Suprapubic skin (tissue), 4 donors: ENCODE results near the gene ODAD3. TPM values are rescaled to one million over a fixed set of nuclear protein-coding genes. Genes with fewer than 3 reads are reported as not detected.
"Not testable (repeated sequence)": the region's sequence is repeated elsewhere in the genome, so short reads cannot be mapped to it uniquely, and the experiment has no call there.

Experiments used
- DNase-seq, 2 donors: peaks; one replicate each; pipeline ENCODE4 v3.0.0-alpha.2; 2019; ENCODE audit warnings: low spot score in 2 of 2
- H3K27ac ChIP-seq: fragments of 200-600 bp; sonication (generic); one replicate; pipeline ENCODE4 v1.5.1; 2019
- H3K27me3 ChIP-seq: fragments of 200-600 bp; sonication (generic); one replicate; pipeline ENCODE4 v1.5.1; 2019
- H3K36me3 ChIP-seq: fragments of 200-600 bp; sonication (generic); one replicate; pipeline ENCODE4 v1.5.1; 2019
- H3K4me1 ChIP-seq: fragments of 200-600 bp; sonication (generic); one replicate; pipeline ENCODE4 v1.5.1; 2019
- H3K4me3 ChIP-seq: fragments of 200-600 bp; sonication (generic); one replicate; pipeline ENCODE4 v1.5.1; 2019; ENCODE audit warnings: mild to moderate bottlenecking
- H3K9me3 ChIP-seq: fragments of 200-600 bp; sonication (generic); one replicate; pipeline ENCODE4 v1.5.1; 2019
- CTCF ChIP-seq, 2 donors: fragments of 200-600 bp in 1 of 2; fragments of 450-650 bp in 1 of 2; sonication (generic) in 1 of 2; IDR thresholded peaks; one replicate each; pipeline ENCODE4 v1.5.1; 2016 to 2019; ENCODE audit warnings: antibody characterized with exemption in 2 of 2, mild to moderate bottlenecking in 1 of 2, moderate library complexity in 1 of 2
- EP300 ChIP-seq: sonication (generic); formaldehyde crosslinking; IDR thresholded peaks from one replicate; pipeline ENCODE4 v1.6.1; 2017; ENCODE audit warnings: antibody characterized with exemption
- POLR2A ChIP-seq, 2 donors: fragments of 450-650 bp; IDR thresholded peaks; one replicate each; pipeline ENCODE4 v1.6.1; 2017; ENCODE audit warnings: antibody characterized with exemption in 2 of 2, mild to moderate bottlenecking in 2 of 2, moderate library complexity in 2 of 2
- POLR2AphosphoS5 ChIP-seq, 3 donors: sonication (generic); formaldehyde crosslinking; IDR thresholded peaks; one replicate each; pipeline ENCODE4 v1.6.1; 2017; ENCODE audit warnings: antibody characterized with exemption in 3 of 3
- WGBS: methylation state at CpG from one replicate; pipeline ENCODE4 v1.1.5; 2018; 5-methylcytosine and 5-hydroxymethylcytosine counted together
- total RNA-seq, 4 donors: library from RNA; depleted of rRNA; stranded (reverse); fragments of >200 nt; gene quantifications; one replicate each; pipeline ENCODE4 v1.1.0, GENCODE V29; 2016

The ODAD3 gene
- total RNA-seq, 4 donors from 2014 or later: 0.23 to 1.0 (median 0.48) TPM; not detected in 1

DNA sequence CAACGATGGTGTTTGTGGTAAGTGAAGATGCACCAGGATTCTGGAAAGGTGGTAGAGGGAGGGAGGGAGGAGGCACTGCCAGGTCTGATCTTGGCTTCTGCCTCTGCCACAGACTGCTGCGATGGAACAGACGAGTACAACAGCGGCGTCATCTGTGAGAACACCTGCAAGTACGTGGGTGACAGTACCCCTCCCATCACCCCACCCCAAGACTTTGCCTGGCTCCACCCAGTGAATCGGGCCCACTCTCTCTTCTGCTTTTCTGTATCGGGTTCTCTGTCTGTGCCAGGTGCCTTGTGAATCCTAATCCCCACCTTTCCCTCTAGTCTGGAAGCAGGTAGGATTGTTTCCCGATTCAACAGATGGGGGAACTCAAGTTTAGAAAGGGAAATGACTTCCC lies 3.0 kb upstream of the ODAD3 start:
- no peak for DNase-seq
- H3K4me3 ChIP-seq: no peak overlapping the region
- no peaks in the 10 kb centered on the region for H3K9me3 ChIP-seq
- TF ChIP-seq CTCF (IDR thresholded peaks at IDR 0.05) (no peak), EP300 (no peak), POLR2A (IDR thresholded peaks at IDR 0.05) (no peak), POLR2AphosphoS5 (IDR thresholded peaks at IDR 0.05) (no peak)
- H3K4me1 ChIP-seq: peaks cover 22% of the 10 kb centered on the region
- H3K27ac ChIP-seq: no peak overlapping the region
- peaks cover 57% of the 10 kb centered on the region for H3K36me3 ChIP-seq
- H3K27me3 ChIP-seq: no peaks in the 10 kb centered on the region
- 88% methylated on average over 8 of the region's 9 CpGs for WGBS

- WGBS: 21% methylated on average over 4 of the region's 21 CpGs
- no peak for DNase-seq
- no peaks in the 10 kb centered on the region for H3K27me3 ChIP-seq
These were observed 952 bp upstream of the ODAD3 start for GRCh38 chr19:11435833-11436313.

GRCh38 chr19:11434703-11435056 lies 241 bp downstream of the ODAD3 start:
- no peak for TF ChIP-seq POLR2AphosphoS5 (IDR thresholded peaks at IDR 0.05)
- no peak for TF ChIP-seq CTCF (IDR thresholded peaks at IDR 0.05)
- no peak for TF ChIP-seq EP300
- no peak for TF ChIP-seq POLR2A (IDR thresholded peaks at IDR 0.05)
- WGBS: 10% methylated on average over 9 of the region's 9 CpGs
- Histone ChIP-seq H3K36me3 (peaks cover 24% of the 10 kb centered on the region), H3K4me1 (peaks cover 20% of the 10 kb centered on the region), H3K27ac (peak overlapping the region; percentile 42), H3K4me3 (peak overlapping the region; percentile 74), H3K9me3 (no peaks in the 10 kb centered on the region), H3K27me3 (no peaks in the 10 kb centered on the region)
- DNase-seq: no peak

More at GRCh38 chr19:11435833-11436313, 952 bp upstream of the ODAD3 start:
- Histone ChIP-seq H3K4me1 (peaks cover 20% of the 10 kb centered on the region), H3K9me3 (no peaks in the 10 kb centered on the region), H3K27ac (peak overlapping the region; percentile 64), H3K36me3 (peaks cover 36% of the 10 kb centered on the region), H3K4me3 (peak overlapping the region; percentile 74)
- TF ChIP-seq POLR2A (IDR thresholded peaks at IDR 0.05) (no peak), POLR2AphosphoS5 (IDR thresholded peaks at IDR 0.05) (no peak), CTCF (IDR thresholded peaks at IDR 0.05) (no peak), EP300 (no peak)

DNA sequence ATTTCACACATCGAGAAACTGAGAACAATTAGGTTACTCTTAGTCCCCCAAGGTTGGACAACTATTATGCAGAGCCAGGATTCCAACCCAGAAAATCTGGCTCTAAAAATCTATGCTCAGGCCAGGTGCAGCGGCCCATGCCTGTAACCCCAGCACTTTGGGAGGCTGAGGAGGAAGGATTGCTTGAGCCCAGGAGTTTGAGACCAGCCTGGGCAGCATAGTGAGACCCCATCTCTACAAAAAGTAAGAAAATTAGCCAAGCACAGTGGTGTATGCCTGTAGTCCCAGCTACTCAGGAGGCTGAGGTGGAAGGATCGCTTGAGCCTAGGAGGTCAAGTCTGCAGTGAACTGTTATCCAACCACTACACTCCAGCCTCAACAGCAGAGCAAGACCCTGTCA lies 1.4 kb downstream of the ODAD3 start:
- H3K4me1 ChIP-seq: peaks cover 20% of the 10 kb centered on the region
- DNase-seq, H3K27me3 ChIP-seq, H3K27ac ChIP-seq, H3K9me3 ChIP-seq, H3K4me3 ChIP-seq: not testable (repeated sequence)
- peaks cover 14% of the 10 kb centered on the region for H3K36me3 ChIP-seq
- WGBS: 88% methylated on average over 3 of the region's 3 CpGs

- TF ChIP-seq EP300: no peak
- no peak for TF ChIP-seq POLR2A (IDR thresholded peaks at IDR 0.05)
- no peak for TF ChIP-seq POLR2AphosphoS5 (IDR thresholded peaks at IDR 0.05)
- 84% methylated on average over 19 of the region's 19 CpGs for WGBS
These were observed 8.3 kb downstream of the ODAD3 start for GRCh38 chr19:11426656-11427055.

DNA sequence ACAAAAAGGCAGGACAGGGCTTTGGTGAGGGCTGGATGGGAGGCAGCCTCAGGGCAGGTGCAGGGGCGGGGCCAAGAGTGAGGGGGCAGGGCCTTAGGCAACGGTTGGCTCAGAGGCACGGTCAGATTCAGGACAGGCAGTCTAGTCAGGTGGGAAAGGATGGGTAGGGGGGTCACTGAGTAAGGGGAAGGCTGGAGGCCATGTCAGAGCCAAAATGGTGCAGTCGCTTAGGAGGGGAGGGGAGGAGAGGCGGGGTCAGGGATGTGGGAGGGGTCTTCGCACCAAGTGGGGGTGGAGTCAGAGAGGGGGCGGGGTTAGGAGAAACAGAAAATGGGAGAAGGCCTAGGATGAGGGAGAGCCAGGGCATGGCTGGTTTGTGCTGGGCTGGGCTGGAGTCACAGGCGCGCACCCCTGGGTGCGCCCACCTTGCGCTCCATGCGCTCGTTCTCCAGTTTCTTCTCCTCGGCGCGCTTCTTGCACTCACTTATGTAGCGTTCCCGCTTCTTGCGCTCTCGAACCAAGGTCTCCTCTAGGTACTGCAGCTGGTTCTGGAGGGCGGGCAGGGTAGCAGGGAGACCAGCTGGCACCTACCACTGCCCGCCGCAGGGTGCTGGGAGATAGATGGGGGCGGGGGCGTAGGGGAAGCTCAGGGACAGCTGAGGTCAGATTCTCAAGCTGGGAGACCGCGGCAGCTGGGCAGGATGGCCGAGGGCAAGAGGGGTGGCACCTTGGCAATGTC lies 9.0 kb downstream of the ODAD3 start:
- WGBS: 89% methylated on average over 28 of the region's 28 CpGs
- no peaks in the 10 kb centered on the region for H3K9me3 ChIP-seq
- H3K36me3 ChIP-seq: no peaks in the 10 kb centered on the region
- H3K27ac ChIP-seq: no peak overlapping the region
- no peak overlapping the region for H3K4me3 ChIP-seq
- H3K4me1 ChIP-seq: peaks cover 31% of the 10 kb centered on the region
- TF ChIP-seq EP300: no peak
- TF ChIP-seq CTCF (IDR thresholded peaks at IDR 0.05): no peak
- no peak for TF ChIP-seq POLR2A (IDR thresholded peaks at IDR 0.05)
- no peak for TF ChIP-seq POLR2AphosphoS5 (IDR thresholded peaks at IDR 0.05)
- DNase-seq: no peak
- peaks cover 27% of the 10 kb centered on the region for H3K27me3 ChIP-seq

More at GRCh38 chr19:11426656-11427055, 8.3 kb downstream of the ODAD3 start:
- DNase-seq: no peak
- Histone ChIP-seq H3K4me1 (peaks cover 23% of the 10 kb centered on the region), H3K36me3 (no peaks in the 10 kb centered on the region), H3K27me3 (peaks cover 19% of the 10 kb centered on the region), H3K9me3 (no peaks in the 10 kb centered on the region), H3K27ac (no peak overlapping the region), H3K4me3 (no peak overlapping the region)
